Pons (tissue), 1 donor: Measurements from ENCODE around the gene NUP62.
"Not testable (repeated sequence)": the region's sequence is repeated elsewhere in the genome, so short reads cannot be mapped to it uniquely, and the experiment has no call there.

Experiments
- DNase-seq: peaks from one replicate; pipeline ENCODE4 v3.0.0-alpha.2; 2016; ENCODE audit warnings: low spot score

The NUP62 gene

GRCh38 chr19:49951806-49952478, 22.6 kb upstream of the NUP62 start:
- DNase-seq: no peak

GRCh38 chr19:49950956-49951526, 21.7 kb upstream of the NUP62 start:
- no peak for DNase-seq

- DNase-seq: no peak
Measured at GRCh38 chr19:49950590-49950948, 21.3 kb upstream of the NUP62 start.

DNA sequence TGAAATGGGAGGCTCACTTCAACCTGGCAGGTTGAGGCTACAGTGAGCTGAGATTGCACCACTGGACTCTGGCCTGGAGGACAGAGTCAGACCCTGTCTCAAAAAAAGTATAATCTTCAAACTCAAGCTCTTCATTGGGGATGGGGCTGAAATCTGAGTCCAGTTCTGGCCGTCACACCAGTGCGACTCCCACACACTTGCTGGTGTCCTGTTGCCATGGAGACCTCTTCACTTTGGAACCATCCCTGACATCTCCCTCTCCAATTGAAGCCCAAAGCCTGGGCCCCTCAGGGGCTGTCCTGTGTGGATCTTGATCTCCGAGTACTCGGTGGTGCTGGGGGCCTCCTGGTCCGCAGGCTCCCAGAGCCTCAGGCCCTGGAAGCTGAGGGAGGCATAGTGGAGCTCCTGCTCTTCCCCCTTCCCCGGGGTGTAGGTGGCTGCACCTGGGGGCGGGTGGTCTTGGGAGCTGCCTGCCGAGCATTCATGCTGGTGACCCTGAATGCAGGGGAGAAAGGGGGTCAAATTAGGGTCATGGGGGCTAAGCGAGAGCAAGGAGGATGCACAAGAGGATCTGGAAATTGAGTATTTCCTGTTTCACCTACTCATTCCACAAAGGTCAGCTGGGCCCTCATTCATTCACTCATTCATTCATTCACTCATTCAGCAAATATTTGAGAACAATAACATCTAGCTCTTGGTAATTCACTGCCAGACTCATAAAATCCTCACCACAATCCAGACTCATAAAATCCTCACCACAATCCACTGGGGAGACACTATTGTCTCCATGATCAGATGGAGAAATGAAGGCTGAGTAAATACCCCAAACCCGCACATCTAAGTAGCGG, 20.7 kb upstream of the NUP62 start:
- DNase-seq: no peak

DNA sequence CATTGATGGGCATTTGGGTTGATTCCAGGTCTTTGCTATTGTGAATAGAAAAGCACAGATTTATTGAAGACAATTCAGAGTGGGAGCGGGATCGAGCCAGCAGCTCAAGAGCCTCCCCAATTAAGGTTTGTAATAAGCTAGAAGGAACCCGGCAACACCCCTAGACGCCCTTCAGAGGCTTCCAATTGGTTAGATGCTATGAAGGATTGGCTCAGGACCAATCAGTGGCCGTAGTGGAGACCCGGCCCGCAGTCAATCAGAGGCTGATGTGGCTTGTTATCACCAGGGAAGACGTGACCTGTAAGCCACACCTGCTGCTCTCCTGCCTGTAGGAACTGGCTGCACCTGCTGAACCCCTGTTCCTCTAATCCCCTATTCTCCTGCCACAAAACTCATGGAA, 17.1 kb upstream of the NUP62 start:
- DNase-seq: no peak

DNA sequence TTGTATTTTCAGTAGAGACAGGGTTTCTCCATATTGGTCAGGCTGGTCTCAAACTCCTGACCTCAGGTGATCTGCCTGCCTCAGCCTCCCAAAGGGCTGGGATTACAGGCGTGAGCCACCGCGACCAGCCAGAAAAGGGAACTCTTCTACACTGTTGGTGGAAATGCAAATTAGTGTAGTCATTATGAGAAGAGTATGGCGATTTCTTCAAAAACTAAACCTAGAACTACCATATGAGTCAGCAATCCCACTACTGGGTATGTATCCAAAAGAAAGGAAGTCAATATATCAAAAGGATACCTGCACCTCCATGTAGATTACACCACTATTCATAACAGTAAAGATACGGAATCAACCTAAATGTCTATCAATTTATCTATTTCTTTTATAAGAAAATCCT, 15.3 kb upstream of the NUP62 start:
- DNase-seq: not testable (repeated sequence)

DNA sequence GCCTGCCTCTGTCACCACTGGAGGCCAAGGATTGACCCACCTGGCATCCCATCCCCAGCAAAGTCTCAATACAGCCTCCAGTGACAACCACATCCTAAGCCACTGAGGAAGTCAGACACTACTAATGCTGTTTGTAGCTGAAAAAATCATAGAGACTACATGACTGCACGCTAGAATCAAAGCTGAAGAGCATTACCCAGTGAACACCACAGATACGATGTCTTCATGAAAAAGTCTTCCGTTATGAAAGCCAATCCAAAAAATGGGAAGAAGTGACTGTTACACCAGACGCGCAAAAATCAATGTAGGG, 11.1 kb upstream of the NUP62 start:
- no peak for DNase-seq

- DNase-seq: no peak
Measured at GRCh38 chr19:49939721-49940481, 10.6 kb upstream of the NUP62 start.

- no peak for DNase-seq
Measured at GRCh38 chr19:49938662-49939061, 9.4 kb upstream of the NUP62 start.

GRCh38 chr19:49937750-49938381, 8.6 kb upstream of the NUP62 start:
- DNase-seq: peak; percentile 57

DNA sequence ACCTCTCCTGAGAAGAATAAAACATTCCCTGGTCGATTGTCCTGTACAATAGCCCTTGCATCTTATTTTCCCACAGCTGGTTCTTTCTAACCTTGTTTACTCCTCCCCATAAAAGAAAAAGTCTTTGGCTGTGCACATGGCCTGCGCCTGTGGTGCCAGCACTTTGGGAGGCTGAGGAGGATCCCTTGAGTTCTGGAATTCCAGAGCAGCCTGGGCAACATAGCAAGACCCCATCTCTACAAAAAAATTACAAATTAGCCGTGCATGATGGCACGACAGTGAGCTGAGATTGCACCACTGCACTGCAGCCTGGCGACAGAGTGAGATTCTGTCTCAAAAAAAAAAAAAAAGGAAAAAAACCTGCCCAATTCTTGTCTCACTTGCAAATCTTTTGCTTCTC, 7.2 kb upstream of the NUP62 start:
- DNase-seq: no peak

DNA sequence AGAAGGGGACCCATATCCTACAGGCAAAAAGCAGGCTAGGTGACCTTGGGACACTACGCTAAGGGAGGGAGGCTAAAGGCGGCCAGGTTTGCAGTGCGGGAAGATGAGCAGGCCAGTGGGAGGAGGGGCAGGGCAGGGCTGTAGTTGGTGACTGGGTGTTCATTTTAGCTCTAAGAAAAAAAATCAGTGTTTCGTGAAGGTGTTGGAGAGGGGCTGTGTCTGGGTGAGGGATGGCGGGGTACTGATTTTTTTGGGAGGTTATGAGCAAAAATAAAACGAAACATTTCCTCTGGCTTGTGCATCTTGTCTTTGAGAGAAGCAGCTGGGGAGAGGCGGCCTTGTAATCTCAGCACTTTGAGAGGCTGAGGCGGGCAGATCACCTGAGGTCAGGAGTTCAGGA, 4.3 kb upstream of the NUP62 start:
- DNase-seq: no peak

- DNase-seq: no peak
Measured at GRCh38 chr19:49932731-49933131, 3.4 kb upstream of the NUP62 start.

DNA sequence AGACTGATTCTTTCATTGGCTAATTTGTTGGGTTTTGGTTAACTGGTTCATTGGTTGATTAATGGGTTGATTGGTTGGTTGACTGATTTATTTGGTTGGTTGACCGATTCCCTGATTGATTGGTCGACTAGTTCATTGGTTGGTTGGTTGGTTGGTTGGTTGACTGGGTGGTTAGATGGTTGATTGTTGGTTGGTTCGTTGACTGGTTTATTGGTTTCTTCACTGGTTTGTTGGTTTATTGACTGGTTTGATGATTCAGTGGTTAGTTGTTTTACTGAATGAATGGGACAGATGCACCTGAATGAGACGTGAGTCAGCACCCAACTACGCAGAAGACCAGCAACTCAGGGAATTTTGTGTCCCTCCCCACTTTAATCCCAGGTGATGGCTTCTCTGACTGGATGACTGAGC, 2.7 kb upstream of the NUP62 start:
- no peak for DNase-seq

DNA sequence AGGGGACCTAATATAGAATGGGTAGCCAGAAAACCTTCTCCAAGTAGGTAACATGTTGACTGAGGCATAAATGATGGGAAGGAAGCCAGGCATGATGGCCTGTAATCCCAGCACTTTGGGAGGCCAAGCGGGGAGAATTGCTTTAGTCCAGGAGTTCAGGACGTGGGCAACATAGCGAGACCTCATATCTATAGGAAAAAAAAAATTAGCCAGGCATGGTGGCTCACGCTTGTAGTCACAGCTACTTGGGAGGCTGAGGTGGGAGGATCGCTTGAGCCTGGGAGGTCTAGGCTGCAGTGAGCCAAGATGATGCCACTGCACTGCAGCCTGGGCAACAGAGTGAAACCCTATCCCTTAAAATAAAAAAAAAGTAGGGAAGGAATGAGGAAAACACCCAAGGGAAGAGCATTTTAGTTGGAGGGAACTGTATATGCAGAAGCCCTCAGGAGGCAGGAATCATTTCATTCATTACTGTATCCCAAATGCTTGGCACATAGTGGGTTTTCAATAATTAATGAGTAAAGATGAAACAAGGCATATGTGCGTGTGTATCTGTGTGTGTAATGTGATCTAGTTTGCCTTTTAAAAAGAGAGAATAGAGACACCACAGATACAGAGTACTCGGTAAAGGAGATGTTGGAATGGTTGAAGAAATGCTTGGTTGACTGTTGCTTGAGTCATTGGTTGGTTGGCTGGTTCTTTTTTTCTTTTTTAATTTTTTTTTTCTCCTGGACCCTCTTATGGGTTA, 2.2 kb upstream of the NUP62 start:
- DNase-seq: no peak

GRCh38 chr19:49930483-49931011, 1.2 kb upstream of the NUP62 start:
- DNase-seq: no peak

DNA sequence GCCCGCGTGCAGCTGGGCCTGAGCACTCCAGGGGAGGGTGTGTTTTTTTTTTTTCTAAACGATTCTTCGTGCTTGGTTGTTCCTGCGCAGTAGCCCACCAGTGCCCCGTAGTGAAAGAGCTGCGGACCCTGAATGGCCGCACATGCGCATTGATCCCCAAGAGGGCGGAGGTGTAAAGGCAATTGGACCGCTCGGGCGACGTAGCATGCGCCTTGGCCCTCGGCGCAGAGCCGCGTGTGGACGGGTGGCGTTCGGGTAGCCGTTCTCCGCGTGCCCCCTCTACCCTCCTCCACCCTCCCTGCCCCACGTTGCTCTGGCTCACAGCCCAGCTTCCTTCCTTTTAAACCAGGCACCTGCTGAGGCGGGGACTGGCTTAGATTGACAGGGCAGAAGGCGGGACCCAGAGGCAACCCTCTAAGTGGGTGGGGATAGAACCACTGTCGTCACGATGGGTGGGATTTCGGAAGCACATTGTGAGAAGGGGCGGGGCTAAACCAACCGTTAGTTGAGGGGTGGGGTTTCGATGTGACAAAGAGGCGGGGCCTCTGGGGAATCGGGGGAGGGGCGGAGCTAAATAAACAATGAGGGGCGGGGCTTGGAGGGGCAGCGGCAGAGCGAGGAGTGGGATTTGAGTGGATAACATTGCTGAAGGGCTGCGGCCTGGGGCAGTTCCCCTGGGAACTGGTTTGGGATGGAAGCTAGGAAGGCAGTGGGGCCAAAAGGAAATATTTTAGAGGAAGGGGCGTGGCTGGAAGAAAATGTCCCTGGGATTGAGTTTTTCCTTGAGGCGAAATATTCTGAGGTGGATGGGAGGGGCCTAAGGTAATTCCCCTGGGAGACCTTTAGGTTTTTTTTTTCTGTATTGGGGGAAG, 543 bp upstream of the NUP62 start:
- peak; percentile 98 for DNase-seq

- DNase-seq: no peak
Measured at GRCh38 chr19:49927526-49928264, 1.6 kb downstream of the NUP62 start.

DNA sequence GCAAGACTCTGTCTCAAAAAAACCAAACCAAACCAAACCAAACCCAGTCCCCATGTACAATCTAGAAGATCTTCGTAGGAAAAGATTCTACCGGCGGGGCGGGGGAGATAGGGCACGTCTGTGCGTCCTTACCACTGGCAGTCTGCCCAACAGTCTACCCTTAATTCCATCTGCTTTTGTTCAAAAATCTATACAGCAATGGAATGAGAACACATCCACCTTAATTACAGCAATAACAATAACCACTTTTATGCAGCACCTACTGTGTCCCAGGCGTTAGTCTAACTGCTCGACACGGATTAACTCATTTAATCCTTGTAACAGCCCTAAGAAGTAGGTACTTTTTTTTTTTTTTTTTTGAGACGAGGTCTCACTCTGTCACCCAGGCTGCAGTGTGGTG, 2.8 kb downstream of the NUP62 start:
- DNase-seq: no peak

DNA sequence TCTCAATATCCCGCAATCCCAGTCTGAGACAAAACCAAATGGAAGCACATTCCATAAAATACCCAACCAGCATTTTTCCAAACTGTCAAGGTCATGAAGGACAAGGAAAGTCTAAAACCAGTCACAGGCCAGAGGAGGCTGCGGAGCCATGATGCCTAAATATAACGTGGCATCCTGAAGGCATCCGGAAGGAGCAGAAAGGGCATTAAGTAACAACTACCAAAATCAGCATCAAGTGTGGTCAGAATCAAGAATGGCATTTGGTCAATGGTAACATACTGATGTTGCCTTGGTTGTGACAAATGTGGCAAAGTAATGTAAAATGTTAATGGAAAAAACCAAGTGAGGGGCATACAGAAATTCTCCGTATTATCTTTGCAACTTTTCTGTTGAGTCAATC, 3.8 kb downstream of the NUP62 start:
- DNase-seq: no peak
